Measurements from ENCODE around the gene ADAMTSL5.
"Not testable (repeated sequence)": the region's sequence is repeated elsewhere in the genome, so short reads cannot be mapped to it uniquely, and the experiment has no call there.

DNA sequence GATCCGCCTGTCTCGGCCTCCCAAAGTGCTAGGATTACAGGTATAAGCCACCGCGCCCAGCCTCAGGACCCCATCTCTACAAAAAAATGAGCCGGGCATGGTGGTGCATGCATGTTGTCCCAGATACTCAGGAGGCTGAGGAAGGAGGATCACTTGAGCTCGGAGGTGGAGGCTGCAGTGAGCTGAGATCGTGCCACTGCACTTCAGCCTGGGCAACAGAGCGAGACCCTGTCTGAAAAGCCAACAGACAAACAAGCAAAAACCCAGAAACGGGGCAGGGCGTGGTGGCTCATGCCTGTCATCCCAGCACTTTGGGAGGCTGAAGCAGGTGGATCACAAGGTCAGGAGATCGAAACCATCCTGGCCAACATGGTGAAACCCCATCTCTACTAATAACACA is 18.0 kb upstream of the ADAMTSL5 start:
- TF ChIP-seq, protein P1, sequence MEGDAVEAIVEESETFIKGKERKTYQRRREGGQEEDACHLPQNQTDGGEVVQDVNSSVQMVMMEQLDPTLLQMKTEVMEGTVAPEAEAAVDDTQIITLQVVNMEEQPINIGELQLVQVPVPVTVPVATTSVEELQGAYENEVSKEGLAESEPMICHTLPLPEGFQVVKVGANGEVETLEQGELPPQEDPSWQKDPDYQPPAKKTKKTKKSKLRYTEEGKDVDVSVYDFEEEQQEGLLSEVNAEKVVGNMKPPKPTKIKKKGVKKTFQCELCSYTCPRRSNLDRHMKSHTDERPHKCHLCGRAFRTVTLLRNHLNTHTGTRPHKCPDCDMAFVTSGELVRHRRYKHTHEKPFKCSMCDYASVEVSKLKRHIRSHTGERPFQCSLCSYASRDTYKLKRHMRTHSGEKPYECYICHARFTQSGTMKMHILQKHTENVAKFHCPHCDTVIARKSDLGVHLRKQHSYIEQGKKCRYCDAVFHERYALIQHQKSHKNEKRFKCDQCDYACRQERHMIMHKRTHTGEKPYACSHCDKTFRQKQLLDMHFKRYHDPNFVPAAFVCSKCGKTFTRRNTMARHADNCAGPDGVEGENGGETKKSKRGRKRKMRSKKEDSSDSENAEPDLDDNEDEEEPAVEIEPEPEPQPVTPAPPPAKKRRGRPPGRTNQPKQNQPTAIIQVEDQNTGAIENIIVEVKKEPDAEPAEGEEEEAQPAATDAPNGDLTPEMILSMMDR (IDR thresholded peaks at IDR 0.05; ENCODE audit: low read length): not testable (repeated sequence)
- not testable (repeated sequence) for TF ChIP-seq EZH2 (optimal IDR thresholded peaks at IDR 0.05; ENCODE audit: low read depth, low read length); EZH2phosphoT487 (IDR thresholded peaks at IDR 0.05; ENCODE audit: low read length)

Measured in MM.1S (cell line).